ENCODE measurements around the gene HPCAL1. TPM values are rescaled to one million over a fixed set of nuclear protein-coding genes. Genes with fewer than 3 reads are reported as not detected.

HPCAL1 gene
- total RNA-seq, 2 donors from 2014 or later = 41.0 to 66.3 TPM

- peak in 1 of 4 donors; percentile 40 for DNase-seq
- TF ChIP-seq POLR2A (IDR thresholded peaks at IDR 0.05) (no peak), CTCF (IDR thresholded peaks at IDR 0.05) (no peak)
- peak overlapping the region in 2 of 4 donors; percentile 21 to 30 for H3K27ac ChIP-seq
Observed at GRCh38 chr2:10331027-10331701, 28.5 kb downstream of the HPCAL1 start.

GRCh38 chr2:10331702-10332401, 29.1 kb downstream of the HPCAL1 start:
- peaks cover 0 to 5% (median 0%) of the 10 kb centered on the region in 3 donors for H3K9me3 ChIP-seq
- DNase-seq (peak in 1 of 4 donors; percentile 62), ATAC-seq (no peak)
- WGBS, 2 donors = 56 to 62% methylated on average over 8 to 11 of the region's 11 CpGs
- intact Hi-C loops (cut with DNase I) = no loop called here
- TF ChIP-seq POLR2A (IDR thresholded peaks at IDR 0.05) = no peak
- no peak for TF ChIP-seq CTCF (IDR thresholded peaks at IDR 0.05)
- H3K27me3 ChIP-seq = no peaks in the 10 kb centered on the region
- H3K27ac ChIP-seq = peak overlapping the region in 2 of 4 donors; percentile 30 to 54
- peaks cover 60% of the 10 kb centered on the region for H3K4me1 ChIP-seq
- no peak overlapping the region for H3K4me3 ChIP-seq
- H3K36me3 ChIP-seq (replicated peaks in 1 of 2; ENCODE audit: insufficient read depth in 1 of 2, low read depth in 2 of 2) = no peaks in the 10 kb centered on the region

More at GRCh38 chr2:10331027-10331701, 28.5 kb downstream of the HPCAL1 start:
- 58 to 78% methylated on average over 23 to 33 of the region's 33 CpGs for WGBS, 2 donors
- Histone ChIP-seq H3K9me3 (peaks cover 0 to 5% (median 0%) of the 10 kb centered on the region in 3 donors), H3K36me3 (replicated peaks in 1 of 2; ENCODE audit: insufficient read depth in 1 of 2, low read depth in 2 of 2) (no peaks in the 10 kb centered on the region), H3K4me3 (no peak overlapping the region), H3K4me1 (peaks cover 66% of the 10 kb centered on the region), H3K27me3 (no peaks in the 10 kb centered on the region)
- no peak for ATAC-seq
- intact Hi-C loops (cut with DNase I) = no loop called here

GRCh38 chr2:10332402-10333246, 29.9 kb downstream of the HPCAL1 start:
- TF ChIP-seq POLR2A (IDR thresholded peaks at IDR 0.05) = no peak
- TF ChIP-seq CTCF (IDR thresholded peaks at IDR 0.05) = no peak
- Histone ChIP-seq H3K4me1 (peaks cover 52% of the 10 kb centered on the region), H3K27me3 (no peaks in the 10 kb centered on the region), H3K27ac (peak overlapping the region in 2 of 4 donors; percentile 30 to 54), H3K9me3 (peaks cover 0 to 5% (median 0%) of the 10 kb centered on the region in 3 donors), H3K36me3 (replicated peaks in 1 of 2; ENCODE audit: insufficient read depth in 1 of 2, low read depth in 2 of 2) (no peaks in the 10 kb centered on the region), H3K4me3 (no peak overlapping the region)
- intact Hi-C loops (cut with DNase I) = no loop called here
- ATAC-seq (no peak), DNase-seq (no peak)
- 52 to 57% methylated on average over 15 of the region's 15 CpGs for WGBS, 2 donors

GRCh38 chr2:10333247-10333613, 30.5 kb downstream of the HPCAL1 start:
- H3K4me3 ChIP-seq = no peak overlapping the region
- no peak for TF ChIP-seq CTCF (IDR thresholded peaks at IDR 0.05)
- no peak for TF ChIP-seq POLR2A (IDR thresholded peaks at IDR 0.05)
- peaks cover 46% of the 10 kb centered on the region for H3K4me1 ChIP-seq
- H3K9me3 ChIP-seq = peaks cover 0 to 5% (median 0%) of the 10 kb centered on the region in 3 donors
- DNase-seq (peak in 2 of 4 donors; percentile 23 to 42), ATAC-seq (no peak)
- intact Hi-C loops (cut with DNase I) = no loop called here
- 33 to 51% methylated on average over 5 of the region's 5 CpGs for WGBS, 2 donors
- no peaks in the 10 kb centered on the region for H3K27me3 ChIP-seq
- H3K36me3 ChIP-seq (replicated peaks in 1 of 2; ENCODE audit: insufficient read depth in 1 of 2, low read depth in 2 of 2) = no peaks in the 10 kb centered on the region
- H3K27ac ChIP-seq = no peak overlapping the region

All from body of pancreas (tissue), 4 donors.